ENCODE measurements around the gene ATF5. TPM values are rescaled to one million over a fixed set of nuclear protein-coding genes. Genes with fewer than 3 reads are reported as not detected.
"Not testable (repeated sequence)": the region's sequence is repeated elsewhere in the genome, so short reads cannot be mapped to it uniquely, and the experiment has no call there.

The ATF5 gene
- polyA plus RNA-seq, 3 donors: 26.0 to 28.5 (median 28.2) TPM

- DNase-seq: peak; percentile 73
Measured at GRCh38 chr19:49937750-49938381, 8.9 kb downstream of the ATF5 start.

- no peak for DNase-seq
Measured at GRCh38 chr19:49938662-49939061, 9.7 kb downstream of the ATF5 start.

GRCh38 chr19:49939721-49940481 is 10.9 kb downstream of the ATF5 start:
- no peak for DNase-seq

GRCh38 chr19:49940482-49940791 is 11.4 kb downstream of the ATF5 start:
- DNase-seq: no peak

DNA sequence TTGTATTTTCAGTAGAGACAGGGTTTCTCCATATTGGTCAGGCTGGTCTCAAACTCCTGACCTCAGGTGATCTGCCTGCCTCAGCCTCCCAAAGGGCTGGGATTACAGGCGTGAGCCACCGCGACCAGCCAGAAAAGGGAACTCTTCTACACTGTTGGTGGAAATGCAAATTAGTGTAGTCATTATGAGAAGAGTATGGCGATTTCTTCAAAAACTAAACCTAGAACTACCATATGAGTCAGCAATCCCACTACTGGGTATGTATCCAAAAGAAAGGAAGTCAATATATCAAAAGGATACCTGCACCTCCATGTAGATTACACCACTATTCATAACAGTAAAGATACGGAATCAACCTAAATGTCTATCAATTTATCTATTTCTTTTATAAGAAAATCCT is 15.6 kb downstream of the ATF5 start:
- DNase-seq: not testable (repeated sequence)

DNA sequence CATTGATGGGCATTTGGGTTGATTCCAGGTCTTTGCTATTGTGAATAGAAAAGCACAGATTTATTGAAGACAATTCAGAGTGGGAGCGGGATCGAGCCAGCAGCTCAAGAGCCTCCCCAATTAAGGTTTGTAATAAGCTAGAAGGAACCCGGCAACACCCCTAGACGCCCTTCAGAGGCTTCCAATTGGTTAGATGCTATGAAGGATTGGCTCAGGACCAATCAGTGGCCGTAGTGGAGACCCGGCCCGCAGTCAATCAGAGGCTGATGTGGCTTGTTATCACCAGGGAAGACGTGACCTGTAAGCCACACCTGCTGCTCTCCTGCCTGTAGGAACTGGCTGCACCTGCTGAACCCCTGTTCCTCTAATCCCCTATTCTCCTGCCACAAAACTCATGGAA is 17.4 kb downstream of the ATF5 start:
- DNase-seq: no peak

GRCh38 chr19:49949742-49950589 is 21.0 kb downstream of the ATF5 start:
- no peak for DNase-seq

DNA sequence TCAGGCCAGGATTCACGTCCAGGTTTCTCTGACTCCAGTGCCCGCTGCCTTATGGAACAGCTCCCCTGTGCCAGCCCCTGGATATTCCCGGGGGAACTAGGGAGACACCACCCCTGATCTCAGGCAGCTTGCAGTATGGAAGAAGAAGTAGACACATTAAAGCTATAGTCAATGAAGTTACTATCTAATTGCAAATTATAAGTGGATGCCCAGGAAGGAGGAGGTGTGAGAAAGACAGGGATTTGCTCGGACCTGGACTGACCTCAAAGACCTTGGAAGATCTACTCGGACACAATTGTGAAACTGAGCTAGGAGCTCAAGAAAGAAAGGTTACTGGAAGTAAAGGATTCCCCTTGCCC is 21.6 kb downstream of the ATF5 start:
- DNase-seq: no peak

DNA sequence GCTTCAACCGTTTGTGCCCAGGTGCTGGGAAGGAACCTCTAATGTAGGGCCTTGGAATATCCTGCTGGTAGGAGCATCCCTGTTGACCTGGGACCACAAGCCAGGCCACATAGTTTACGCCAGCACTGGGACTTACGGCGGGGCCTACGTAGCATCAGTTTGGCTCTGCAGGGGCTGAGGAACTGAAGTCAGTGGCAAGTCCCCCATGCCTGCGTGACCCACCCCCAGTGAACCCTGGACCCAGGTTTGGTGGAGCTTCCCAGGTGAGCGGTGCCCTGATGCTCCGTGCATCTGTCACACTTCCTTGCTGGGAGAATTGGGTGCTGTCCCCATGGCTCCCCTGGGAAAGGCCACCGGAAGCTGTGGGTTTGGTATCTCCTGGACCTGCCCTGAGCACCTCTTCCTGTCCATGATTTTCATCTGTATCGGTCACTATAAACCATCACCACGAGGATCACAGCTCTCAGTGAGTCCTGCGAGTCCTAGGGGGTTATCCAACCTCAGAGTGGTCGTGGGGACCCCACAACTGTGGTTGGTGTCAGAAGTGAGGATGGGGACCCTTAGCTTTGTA is 22.0 kb downstream of the ATF5 start:
- no peak for DNase-seq

DNA sequence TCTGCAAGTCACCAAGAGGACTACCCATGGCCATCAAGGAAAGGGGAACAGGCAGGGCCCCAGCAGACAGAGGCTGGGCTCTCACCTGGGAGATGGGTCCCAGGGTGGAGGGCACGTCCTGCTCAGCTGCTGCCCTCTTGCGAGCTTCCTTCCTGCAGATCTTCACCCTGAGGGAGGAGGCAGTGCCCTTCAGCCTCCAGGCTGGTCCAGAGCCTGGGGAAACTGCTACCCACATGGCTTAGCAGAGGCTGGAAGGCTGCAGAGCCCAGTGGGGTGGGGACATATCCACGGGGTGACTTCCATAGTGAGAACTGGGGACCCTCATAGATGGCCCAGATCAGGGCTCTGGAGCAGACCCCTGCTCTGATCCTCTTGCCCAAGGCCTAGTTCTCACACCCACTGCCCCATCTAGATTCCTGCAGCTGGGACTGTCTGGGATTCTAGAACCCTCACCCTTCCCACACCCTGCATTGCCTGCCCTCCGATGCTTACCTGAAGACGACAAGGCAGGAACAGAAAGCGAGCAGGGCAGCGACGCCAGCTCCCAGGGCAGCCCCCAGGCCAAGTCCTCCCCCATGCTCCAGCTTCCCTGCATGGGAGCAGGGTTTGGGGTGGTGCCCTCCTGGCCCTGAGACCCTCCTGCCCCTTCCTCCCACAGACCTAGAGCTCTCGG is 22.9 kb downstream of the ATF5 start:
- no peak for DNase-seq

DNA sequence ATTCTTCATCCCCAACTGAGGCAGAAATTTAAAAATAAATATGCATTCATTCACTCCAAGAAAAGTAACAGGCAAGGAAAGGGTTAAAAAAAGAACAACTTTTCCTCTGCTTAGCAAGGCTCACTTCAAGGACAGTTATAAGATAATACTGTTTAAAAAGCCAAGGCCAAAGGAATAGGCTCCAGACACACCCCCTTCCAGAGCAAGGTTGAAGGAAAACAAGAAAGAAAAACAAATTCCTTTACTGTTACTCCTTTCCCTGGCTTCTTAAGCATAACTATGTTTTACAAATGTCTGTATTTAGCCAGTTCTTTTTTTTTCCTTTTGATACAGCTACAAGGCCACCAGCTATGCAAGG is 23.5 kb downstream of the ATF5 start:
- no peak for DNase-seq

GRCh38 chr19:49952906-49953305 is 23.9 kb downstream of the ATF5 start:
- no peak for DNase-seq

DNA sequence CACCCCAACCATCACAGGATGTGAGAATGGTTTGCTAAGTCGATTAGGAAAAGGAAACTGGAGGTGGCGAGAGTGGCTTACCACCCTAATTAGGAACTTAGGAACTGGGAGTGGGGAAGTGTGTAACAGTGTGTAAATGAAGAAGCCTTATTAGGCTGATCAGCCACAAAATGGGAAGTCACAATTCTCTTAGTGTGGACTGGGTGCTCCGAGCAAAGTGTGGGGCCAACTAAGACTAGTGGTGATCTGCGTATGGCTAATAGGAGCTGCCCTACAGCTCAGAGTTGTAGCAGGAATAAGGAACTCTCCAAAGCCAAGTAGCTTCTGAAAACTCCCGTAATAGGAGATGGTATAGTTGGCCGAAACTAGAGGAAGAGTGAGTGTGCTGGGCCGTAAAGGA is 24.4 kb downstream of the ATF5 start:
- no peak for DNase-seq

- DNase-seq: peak; percentile 66
Measured at GRCh38 chr19:49954092-49954829, 25.3 kb downstream of the ATF5 start.

GRCh38 chr19:49954933-49955332 is 25.9 kb downstream of the ATF5 start:
- peak; percentile 20 for DNase-seq

DNA sequence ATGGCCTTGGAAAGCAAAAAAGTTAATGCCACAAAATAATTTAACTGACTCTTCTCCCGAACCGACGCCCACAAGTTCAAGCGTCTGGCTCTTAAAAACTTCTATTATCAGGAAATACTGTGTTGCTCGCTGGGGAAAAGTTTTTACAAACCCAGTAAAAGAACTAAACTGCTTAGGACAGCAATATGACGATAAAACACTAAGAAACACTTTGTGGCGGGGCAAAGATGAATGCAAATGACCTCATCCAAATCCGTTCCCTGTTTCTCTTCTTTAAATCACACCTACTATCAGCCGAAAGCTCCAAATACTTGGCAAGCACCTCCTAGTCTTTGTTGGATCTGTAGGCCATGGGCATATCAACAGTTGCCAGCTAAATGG is 27.1 kb downstream of the ATF5 start:
- no peak for DNase-seq

GRCh38 chr19:49957262-49957915 is 28.4 kb downstream of the ATF5 start:
- DNase-seq: no peak

GRCh38 chr19:49958144-49958543 is 29.1 kb downstream of the ATF5 start:
- DNase-seq: not testable (repeated sequence)

- not testable (repeated sequence) for DNase-seq
Measured at GRCh38 chr19:49958596-49958995, 29.6 kb downstream of the ATF5 start.

- DNase-seq: not testable (repeated sequence)
Measured at GRCh38 chr19:49959892-49960291, 30.9 kb downstream of the ATF5 start.

GRCh38 chr19:49960980-49961379 is 32.0 kb downstream of the ATF5 start, which contains the start of gene SIGLEC11:
TSS of gene SIGLEC11 (minus strand) at chr19:49961172. CDS start at chr19:49961081, 91 bp downstream.
- DNase-seq: not testable (repeated sequence)

Data from renal pelvis (tissue), 4 donors.